Activated T-cell treated with anti-CD3 and anti-CD28 coated beads for 4 hours (primary cell): Measurements from ENCODE around the gene SPON1.
"Not testable (repeated sequence)": the region's sequence is repeated elsewhere in the genome, so short reads cannot be mapped to it uniquely, and the experiment has no call there.

Experiments
- DNase-seq: peaks from one replicate; pipeline ENCODE4 v3.0.0-alpha.2; 2020

SPON1 gene

DNA sequence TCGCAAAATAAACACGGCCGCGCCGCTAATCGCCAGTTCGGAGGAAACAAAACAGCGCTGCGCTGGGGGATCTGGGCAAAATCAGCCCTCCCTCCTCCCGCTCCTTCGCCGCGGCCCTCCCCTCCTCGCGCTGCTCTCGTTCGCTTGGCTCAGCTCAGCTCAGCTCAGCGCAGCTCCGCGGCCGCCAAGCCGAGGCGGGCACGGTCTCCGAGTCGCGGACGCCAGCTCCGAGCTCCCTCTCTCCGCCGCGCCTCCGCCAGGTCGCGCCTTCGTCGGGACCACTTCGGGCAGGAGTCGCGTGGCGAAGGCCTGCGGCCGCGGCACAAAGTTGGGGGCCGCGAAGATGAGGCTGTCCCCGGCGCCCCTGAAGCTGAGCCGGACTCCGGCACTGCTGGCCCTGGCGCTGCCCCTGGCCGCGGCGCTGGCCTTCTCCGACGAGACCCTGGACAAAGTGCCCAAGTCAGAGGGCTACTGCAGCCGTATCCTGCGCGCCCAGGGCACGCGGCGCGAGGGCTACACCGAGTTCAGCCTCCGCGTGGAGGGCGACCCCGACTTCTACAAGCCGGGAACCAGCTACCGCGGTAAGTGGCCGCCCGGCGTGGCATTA lies at the start of gene SPON1:
Gene SPON1 (plus strand): TSS at position 162 of the 607 bp plus-strand sequence. CDS start 182 bp downstream, at position 344.
- DNase-seq: peak; percentile 18

DNA sequence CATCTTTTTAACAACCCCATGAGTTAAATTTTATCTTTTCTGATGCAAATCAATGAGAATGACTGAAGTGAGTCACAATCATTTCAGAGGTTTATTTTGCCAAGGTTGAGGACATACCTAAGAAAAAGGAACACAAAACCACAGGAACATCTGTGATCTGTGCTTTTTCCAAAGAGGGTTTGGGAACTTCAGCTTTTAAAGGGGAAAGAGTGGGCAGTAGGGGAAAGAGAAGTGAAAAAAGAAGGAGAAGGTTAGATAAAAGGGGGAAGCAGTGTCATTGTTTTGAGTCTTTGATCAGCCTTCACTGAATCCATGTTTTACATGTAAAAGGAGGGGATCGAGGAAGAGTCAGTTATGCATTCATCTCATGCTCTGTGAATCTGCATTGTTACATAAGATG lies 45.3 kb upstream of the SPON1 start:
- no peak for DNase-seq

DNA sequence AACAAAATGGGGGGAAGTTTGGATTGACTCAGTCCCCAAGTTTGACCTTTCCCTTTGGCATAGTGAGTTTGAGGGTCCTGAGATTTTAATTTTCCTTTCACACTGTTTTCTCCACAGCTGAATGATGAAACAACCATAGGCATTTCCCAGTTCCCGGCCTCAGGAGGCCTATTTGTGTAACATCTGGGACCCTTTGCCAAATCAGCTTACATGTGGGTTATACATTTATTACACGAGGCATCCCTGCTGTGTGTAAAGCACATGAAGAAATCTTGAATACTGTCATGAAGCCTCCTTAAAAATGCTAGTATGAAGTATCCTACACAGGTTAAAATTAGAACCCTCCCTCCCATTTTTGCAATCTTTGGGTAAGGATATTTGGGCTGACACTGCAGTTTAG lies 44.6 kb upstream of the SPON1 start:
- no peak for DNase-seq

DNA sequence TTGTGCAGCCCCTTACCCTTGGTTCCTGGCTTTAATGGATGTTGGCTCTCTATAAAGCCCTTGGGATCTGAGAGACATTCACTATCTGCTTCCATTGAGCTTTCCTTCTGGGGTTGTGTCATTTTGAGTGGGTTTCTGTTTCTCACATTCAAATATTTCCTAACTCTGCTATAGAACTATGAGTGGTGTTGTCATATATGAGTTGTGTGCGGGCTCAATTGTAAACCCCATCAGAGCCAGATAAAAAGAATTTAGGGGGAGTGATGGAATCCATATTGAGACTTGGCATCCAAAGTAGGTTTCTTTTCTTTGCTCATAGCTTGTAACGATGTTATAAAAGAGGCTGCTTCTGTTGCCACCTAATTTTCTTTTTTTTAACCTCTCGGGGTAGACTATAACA lies 41.8 kb upstream of the SPON1 start:
- no peak for DNase-seq

DNA sequence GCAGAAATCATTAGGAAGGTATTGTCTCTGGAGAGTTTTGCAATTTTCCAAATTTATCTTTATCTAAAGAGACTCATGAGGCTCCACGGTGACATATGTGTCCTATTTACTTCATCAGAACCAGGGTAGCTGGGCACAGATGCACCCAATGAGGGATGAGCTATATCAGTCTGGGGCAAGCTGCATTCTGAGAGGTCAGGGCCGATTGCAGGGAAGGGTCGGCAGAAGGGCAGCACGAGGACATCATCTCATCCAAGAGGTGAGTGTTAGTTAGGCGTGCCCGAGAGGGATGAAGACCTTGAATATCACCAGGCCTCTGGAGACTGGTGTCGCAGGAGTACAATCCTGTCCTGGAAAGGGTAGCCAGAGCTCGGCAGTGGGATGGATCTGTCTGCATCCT lies 41.0 kb upstream of the SPON1 start:
- DNase-seq: no peak

DNA sequence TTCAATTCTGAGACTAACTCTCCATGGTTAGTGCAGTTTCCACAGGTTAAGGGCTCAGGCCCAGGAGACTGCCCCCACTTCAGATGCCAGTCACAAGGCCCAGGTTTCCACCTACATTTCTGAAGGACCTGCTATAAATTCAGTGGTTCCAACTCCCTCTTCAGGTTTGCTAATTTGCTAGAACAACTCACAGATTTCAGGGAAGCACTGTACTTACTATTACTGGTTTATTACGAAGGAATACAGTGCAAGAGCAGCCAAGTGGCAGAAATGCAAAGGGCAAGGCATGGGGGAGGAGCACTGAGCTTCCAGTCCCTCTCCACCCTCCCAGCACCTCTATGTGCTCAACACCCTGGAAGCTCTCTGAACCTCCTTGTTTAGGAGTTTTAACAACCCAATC lies 39.3 kb upstream of the SPON1 start:
- DNase-seq: no peak

DNA sequence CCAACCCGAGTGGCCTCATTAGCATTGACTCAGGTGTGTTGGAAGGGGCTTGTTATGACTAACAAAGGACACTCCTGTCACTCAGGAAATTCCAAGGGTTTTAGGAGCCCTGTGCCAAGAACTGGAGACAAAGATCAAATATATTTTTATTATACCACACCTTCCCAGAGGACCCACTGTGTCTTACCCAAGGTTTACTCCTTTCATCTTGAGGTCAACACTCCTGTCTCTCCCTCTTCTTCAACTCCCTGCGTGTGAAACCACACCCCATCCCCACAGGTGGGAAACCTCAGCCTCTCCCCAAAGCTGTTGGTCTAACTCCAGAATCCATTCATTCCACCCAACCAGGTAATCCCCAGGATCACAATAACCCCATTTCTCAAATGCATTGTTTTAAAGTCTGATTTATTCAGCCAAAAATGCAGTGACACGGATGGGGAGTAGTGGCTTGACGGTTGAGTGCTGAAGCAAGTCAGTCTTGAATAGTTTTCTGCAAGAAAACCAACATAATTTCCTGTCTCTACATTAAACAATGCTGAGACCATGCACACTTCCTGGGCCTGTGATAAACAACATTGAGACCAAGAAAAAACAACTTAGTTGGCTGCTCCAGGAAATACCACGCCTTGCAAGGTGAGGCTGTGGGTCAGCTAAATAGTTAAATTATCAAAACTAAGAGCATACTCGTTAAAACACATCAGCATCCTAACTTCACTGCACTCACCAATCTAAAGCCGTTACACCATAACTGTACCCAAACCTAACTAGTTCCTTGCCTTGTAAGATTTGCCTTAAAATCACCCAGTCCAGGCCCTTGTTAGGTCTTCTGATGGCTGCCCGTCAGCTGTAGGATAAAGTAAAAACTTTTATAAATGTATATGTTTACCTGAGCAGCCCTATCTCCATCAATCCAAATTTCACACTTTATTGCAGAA lies 38.5 kb upstream of the SPON1 start:
- no peak for DNase-seq

DNA sequence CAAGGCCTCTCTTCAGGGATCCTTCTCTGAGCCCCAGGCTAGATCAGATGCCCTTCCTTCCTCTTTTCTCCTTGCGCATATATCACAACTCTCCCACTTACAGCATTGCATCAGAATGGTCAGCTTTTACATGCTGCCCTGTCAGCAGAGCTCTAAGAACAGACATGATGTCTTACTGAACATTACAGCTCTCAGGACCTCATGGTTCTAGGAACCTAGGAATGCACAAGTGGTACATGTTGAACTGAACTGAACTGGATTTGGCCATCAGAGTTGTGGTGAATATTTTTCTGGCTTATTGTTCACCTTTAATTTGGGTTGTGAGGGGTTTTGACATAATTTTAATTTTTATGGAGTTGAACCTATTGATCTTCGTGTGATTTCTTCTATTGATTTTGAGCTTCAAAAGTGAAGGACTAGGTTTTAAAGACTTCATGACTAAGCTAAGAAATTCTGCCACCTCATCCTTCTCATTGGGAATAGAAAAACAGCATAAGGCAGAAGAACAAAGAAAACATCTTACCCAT lies 37.7 kb upstream of the SPON1 start:
- DNase-seq: no peak

DNA sequence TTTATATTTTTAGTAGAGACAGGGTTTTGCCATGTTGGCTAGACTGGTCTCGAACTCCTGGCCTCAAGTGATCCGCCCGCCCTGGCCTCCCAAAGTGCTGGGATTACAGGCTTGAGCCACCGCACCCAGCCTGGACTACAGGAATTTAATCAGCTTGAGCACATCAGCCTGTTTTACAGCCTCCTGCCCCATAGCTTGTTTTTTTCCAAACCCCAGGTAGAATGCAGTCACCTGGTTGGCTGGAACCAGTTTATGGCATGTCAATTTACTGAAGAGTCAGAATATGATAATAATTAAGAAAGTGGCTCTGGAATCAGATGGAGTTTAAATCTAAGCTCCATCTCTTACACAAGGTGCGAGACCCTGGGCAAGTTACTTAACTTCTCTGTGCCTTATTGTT lies 36.2 kb upstream of the SPON1 start:
- DNase-seq: not testable (repeated sequence)

DNA sequence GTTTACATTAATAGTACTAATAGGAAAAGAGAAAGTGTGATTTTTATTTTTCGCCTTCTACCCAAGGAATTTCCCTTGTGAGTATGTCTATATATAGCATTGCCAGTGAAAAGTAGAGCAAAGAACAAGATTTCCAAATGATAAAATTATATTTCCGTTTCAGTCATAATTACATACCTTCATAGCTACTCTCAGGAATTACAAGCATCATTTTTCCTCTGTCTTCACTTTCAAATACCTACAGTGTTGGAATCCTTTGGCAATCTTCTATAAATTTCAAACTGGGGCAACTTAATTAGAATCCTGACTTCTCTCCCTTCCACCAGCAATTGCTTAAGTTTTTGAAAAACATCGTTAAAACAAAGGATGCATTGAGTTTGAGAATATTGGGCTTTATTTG lies 35.5 kb upstream of the SPON1 start:
- no peak for DNase-seq

DNA sequence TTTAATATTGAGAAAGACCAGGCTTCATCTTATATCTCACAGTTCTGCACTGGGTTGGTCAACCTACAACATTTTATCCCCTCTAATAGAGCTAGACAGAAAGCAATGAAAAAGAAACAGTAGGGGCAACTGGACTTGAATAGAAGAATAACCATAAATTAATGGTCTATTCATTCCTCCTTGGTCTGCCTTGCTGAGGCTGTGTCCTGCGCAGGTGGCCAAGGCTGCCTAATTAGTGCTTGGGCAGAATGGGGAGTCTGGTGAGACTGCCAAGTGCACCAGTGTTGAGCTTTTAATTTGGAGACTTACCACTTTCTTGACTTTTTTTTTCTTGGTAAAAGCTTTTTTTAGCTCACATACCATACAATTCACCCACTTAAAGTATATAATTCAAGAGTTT lies 35.0 kb upstream of the SPON1 start:
- DNase-seq: no peak

DNA sequence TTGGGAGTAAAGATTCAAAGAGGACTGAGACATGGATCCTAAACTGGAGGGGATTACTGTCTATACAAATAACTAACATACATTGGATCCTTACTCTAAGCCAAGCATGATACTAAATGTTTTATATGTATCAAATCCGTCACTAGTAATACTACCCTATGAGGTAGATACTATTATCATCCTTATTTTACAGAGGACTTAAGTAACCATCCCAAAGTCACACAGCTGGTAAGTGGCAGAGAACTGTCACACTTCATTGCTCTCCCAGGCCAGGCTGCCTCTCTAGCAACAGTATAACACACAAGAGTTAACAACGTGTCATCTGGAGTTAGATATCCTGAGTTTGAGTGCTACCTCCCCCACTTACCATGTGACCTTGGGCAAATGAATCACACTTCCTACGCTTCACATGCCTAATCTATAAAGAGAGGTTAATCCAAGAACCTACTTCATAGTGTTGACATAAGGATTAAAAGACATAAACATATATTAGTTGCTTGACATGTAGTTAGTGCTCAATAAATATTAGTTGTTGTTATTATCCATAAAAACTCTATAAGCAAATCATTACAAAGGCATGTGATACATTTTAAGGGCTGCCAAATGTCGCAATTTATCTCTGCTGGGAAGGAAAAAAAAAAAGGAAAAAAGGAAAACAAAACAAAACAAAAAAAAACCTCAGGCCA lies 33.8 kb upstream of the SPON1 start:
- DNase-seq: no peak

DNA sequence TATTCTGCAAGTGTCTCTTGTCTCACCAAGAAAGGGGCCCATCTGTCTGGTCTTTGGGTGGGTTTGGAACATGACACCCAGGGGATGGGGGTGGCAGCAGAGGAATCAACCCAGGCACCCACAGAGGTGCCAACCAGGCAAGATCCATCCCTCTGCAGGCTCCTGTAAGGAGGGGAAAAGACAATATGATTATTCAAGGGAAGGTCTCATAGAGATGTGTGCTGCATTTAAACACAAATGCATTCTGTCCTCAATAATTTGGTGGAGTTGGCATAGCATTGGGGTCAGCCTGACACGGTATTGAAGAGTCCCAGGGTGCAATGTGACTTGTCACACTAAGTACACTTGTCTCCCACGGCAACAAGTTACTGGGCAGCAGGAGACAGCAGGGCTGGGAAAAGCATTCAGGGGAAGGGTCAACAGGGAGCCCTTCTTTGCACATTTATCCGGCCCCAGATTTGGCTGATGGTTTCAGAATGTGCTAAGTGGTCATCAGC lies 33.1 kb upstream of the SPON1 start:
- DNase-seq: no peak

DNA sequence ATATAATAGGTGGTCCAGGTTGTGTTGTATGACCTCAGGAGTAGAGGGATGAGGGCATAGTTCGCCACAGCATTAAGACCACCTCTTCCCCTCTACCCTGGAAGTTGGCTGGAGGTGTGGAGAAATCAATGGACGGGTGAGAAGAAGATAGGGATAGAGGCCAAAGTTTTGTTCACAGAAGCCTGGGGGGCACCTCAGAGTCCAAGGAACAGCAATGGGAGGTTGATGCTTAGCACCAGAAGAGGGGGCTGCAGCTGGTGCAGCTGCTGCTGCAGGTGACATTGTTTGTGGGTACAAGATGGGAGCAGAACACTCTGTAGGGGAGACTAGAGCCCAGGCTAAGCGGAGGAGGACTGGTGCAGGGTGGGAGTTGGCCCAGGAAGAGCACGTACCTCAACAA lies 31.2 kb upstream of the SPON1 start:
- DNase-seq: no peak

DNA sequence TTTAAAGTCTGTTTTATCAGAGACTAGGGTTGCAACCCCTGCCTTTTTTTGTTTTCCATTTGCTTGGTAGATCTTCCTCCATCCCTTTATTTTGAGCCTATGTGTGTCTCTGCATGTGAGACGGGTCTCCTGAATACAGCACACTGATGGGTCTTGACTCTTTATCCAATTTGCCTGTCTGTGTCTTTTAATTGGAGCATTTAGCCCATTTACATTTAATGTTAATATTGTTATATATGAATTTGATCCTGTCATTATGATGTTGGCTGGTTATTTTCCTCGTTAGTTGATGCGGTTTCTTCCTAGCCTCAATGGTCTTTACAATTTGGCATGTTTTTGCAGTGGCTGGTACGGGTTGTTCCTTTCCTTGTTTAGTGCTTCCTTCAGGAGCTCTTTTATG lies 25.4 kb upstream of the SPON1 start:
- not testable (repeated sequence) for DNase-seq

DNA sequence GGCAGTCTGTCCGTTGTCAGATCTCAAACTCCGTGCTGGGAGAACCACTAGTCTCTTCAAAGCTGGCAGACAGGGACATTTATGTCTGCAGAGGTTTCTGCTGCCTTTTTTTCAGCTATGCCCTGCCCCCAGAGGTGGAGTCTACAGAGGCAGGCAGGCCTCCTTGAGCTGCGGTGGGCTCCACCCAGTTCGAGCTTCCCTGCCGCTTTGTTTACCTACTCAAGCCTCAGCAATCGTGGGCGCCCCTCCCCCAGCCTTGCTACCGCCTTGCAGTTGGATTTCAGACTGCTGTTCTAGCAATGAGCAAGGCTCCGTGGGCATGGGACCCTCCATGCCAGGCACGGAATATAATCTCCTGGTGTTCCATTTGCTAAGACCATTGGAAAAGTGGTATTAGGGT lies 23.7 kb upstream of the SPON1 start:
- not testable (repeated sequence) for DNase-seq

DNA sequence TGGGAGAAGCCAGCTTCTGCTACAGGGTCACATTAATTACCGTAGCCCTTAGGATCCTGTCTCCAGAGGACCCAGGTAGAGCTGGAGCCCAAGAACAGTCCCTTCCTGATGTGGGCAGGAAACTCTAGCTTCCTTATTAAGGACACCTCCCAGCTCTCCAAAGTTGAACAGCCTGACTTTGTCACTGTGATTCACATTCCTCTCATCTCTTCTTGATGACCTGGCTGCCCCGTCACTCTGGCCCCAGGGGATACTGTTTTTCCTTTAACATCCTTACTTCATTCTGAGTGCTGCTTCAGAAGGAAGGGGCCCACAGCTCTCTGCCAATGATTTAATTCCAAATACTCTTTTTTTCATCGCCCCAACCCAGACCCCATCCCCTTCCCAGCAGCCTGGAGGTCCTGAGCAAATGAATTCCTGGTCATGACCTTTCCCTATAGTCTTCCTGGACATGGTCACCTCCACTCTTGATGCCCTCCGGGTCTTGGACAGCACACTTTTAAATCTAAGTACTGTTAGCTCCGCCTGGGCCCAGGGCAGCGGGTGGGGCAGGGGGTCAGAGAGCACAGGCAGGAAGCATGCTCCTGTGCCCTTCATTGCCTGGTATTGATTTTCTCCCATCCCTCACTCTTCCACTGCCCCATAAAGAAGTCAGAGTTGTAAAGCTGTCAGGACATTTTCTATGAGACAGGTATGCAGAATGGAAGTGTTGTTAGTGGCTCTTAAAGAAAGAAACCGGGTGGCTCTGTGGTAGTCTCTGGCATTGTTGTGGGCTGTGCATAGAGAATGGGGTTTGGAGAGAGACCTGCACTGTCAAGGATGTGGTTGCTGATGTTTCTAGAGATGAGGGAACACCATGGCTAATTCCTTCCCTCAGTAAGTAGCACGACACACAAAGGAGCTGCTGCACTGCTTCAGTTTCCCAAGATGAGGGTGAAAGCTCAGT lies 22.3 kb upstream of the SPON1 start:
- no peak for DNase-seq

DNA sequence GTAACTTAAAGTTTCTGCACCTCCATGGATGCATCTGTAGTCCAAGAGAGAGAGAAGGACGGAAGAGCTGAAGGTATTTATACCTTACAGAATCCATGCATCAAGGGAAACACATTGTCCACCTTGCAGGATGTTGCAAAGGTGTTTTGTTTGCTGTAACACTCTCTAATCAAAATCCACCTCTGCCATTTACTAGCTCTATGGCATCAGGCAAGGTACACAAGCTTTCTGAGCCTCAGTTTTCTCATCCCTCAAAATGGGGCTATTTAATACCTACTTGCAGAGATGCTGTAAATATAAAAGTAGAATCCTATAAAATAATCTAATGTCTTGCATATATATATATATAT lies 21.6 kb upstream of the SPON1 start:
- no peak for DNase-seq

DNA sequence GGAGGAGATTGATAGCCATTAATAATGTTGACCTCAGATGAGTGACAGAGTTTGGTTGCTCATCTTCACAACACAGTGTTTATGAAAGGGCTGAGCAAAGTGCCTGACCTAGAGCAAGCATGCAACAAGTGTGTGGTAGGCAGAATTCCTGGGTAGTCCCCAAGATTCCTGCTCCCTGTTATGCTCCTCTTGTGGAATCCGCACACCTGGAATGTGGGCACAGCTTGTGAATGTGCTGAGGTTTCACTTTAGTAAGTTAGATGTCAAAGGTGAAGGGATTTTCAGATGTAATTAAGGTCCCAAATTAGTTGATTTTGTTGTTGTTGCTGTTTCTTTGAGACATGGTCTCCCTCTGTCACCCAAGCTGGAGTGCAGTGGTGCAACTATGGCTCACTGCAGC lies 20.7 kb upstream of the SPON1 start:
- DNase-seq: no peak

DNA sequence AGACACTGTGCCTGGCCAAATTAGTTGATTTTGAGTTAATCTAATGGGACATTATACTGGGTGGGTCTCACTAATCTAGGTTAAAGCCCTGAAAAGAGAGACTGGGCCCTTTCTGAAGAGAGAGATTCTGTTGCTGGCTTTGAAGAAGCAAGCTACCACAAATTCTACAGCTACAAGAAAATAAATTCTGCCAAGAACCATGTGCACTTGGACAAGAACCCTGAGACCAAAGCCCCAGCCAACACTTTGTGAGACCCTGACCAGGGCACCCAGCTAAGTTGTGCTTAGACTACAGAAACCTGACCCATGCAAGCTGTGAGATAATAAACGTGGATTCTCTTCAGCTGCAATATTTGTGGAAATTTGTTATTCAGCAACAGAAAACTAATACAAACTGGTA lies 20.1 kb upstream of the SPON1 start:
- no peak for DNase-seq

DNA sequence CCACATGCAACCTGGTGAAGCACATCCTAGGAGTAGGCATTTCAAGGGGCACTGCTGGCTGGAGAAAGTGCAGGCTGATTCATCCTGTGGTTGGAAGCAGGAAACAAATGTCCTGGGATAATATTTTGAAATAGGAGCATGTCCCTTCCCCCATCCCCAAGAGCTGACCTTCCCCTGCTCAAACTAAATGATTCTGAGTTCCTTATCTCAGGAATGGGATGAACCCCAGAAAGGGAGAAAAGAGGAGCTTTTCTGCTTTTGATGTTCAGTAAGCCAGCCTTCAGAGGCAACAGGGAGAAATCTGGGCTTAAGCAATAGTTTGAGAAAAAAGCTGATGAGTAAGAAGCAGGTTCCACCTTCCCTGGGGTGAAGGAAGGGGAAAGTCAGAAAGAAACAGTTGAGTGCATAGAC lies 19.5 kb upstream of the SPON1 start:
- no peak for DNase-seq

DNA sequence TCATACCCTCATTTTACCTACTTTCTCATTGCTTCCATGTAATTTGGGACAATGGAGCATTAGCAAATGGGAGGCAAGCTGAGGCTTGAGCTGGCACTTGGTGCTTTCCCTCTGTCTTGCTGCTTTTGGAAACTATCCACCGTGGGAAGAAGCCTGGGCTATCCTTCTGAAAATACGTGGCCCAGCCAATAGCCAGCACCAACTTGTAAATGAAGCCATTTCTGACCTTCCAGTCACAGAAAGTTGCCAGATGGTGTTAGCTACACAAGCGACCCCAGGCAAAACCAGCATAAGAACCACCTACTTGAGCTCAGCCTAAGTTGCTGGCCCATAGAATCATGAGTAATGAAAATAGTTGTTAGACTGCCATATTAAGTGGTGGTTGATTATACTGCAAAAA lies 18.5 kb upstream of the SPON1 start:
- no peak for DNase-seq
